HCT116 (cell line): ENCODE measurements around the gene TMEM175. TPM values are rescaled to one million over a fixed set of nuclear protein-coding genes. Genes with fewer than 3 reads are reported as not detected.

Experiments
- ATAC-seq: fragments of 200-7000 bp; cut with Tn5 transposase; 2 replicates; pipeline ENCODE4 v1.9.1; 2020; ENCODE audit warnings: mild to moderate bottlenecking, moderate library complexity
- BruUV-seq: library from RNA; stranded (reverse); fragments of 400-500 nt; replicated peaks from 2 replicates; lab custom pipeline; 2021; lab: Mats Ljungman, UMichigan
- CTCF ChIA-PET: fragments of 300-600 bp; sonication (Branson Sonifier 250); formaldehyde crosslinking; loops from one replicate; lab custom pipeline; 2021; ENCODE audit warnings: antibody characterized with exemption; lab: Charles Lee
- POLR2A ChIA-PET: fragments of 300-600, 350-600 bp; sonication (Branson Sonifier 250); formaldehyde crosslinking; loops from one replicate; lab custom pipeline; 2021; ENCODE audit warnings: antibody characterized with exemption; lab: Charles Lee
- RAD21 ChIA-PET, 2 experiments: fragments of 300-600 bp; sonication (Branson Sonifier 250); formaldehyde crosslinking; loops; one replicate each; lab custom pipeline; 2023; ENCODE audit warnings: low total read pairs in 2 of 2; ENCODE audit not compliant: uncharacterized antibody in 2 of 2, unreplicated experiment in 2 of 2, low non-redundant PET in 1 of 2; lab: Charles Lee
- DNase-seq: peaks from one replicate; pipeline ENCODE4 v3.0.0-alpha.2; 2010; ENCODE audit warnings: low read depth, low spot score
- H2AFZ ChIP-seq: fragments of 200-600 bp; shearing (Covaris generic), sonication (generic); 2 replicates; pipeline ENCODE4 v1.6.1; 2017; ENCODE audit warnings: low read depth, mixed run types, mixed read lengths, antibody characterized with exemption, low read length; ENCODE audit not compliant: poor library complexity, severe bottlenecking
- H3K27ac ChIP-seq: 2 replicates; pipeline ENCODE4 v1.5.1; 2012; ENCODE audit warnings: low read depth, low read length
- H3K27me3 ChIP-seq: fragments of 200-600 bp; sonication (generic); 2 replicates; pipeline ENCODE4 v1.6.1; 2016; ENCODE audit warnings: mixed run types, low read length, mixed read lengths; ENCODE audit not compliant: insufficient read depth
- H3K36me3 ChIP-seq, 2 experiments: fragments of 200-500 bp in 1 of 2; fragments of 200-600 bp in 1 of 2; sonication (Bioruptor generic) in 1 of 2; sonication (generic) in 1 of 2; 2 replicates each; pipeline versions ENCODE4 v1.5.1 to v1.6.1; 2014 to 2016; ENCODE audit warnings: low read length in 2 of 2, inconsistent platforms in 1 of 2, mixed read lengths in 1 of 2, mixed run types in 1 of 2; ENCODE audit not compliant: insufficient read depth in 2 of 2, control insufficient read depth in 1 of 2
- H3K4me1 ChIP-seq, 2 experiments: fragments of 200-600 bp in 1 of 2; sonication (generic) in 1 of 2; 2 replicates each; pipeline versions ENCODE4 v1.5.1 to v1.6.1; 2012 to 2017; ENCODE audit warnings: low read length in 2 of 2, inconsistent platforms in 1 of 2, mild to moderate bottlenecking in 1 of 2, mixed read lengths in 1 of 2, mixed run types in 1 of 2, moderate library complexity in 1 of 2; ENCODE audit not compliant: insufficient read depth in 2 of 2, control insufficient read depth in 1 of 2
- H3K4me2 ChIP-seq: fragments of 200-600 bp; sonication (generic); 2 replicates; pipeline ENCODE4 v1.6.1; 2017; ENCODE audit warnings: mixed run types, low read length, mixed read lengths
- H3K4me3 ChIP-seq, 2 experiments: fragments of 200-600 bp in 1 of 2; sonication (generic) in 1 of 2; replicated peaks in 1 of 2; 2 replicates each; pipeline ENCODE4 v1.5.1; 2011 to 2016; ENCODE audit warnings: low read length in 2 of 2, control low read depth in 1 of 2, low read depth in 1 of 2, mild to moderate bottlenecking in 1 of 2, mixed read lengths in 1 of 2, mixed run types in 1 of 2
- H3K79me2 ChIP-seq: fragments of 200-600 bp; sonication (generic); 2 replicates; pipeline ENCODE4 v1.6.1; 2017; ENCODE audit warnings: mild to moderate bottlenecking, mixed run types, low read length, moderate library complexity, mixed read lengths; ENCODE audit not compliant: insufficient read depth
- H3K9ac ChIP-seq: fragments of 200-600 bp; sonication (generic); 2 replicates; pipeline ENCODE4 v1.6.1; 2016; ENCODE audit warnings: low read length, mixed read lengths
- H3K9me2 ChIP-seq: fragments of 200-600 bp; sonication (generic), shearing (Covaris generic); 2 replicates; pipeline ENCODE4 v1.6.1; 2017; ENCODE audit warnings: mixed run types, mild to moderate bottlenecking, moderate library complexity; ENCODE audit not compliant: insufficient read depth
- H3K9me3 ChIP-seq, 2 experiments: fragments of 200-500 bp in 1 of 2; fragments of 200-600 bp in 1 of 2; sonication (Bioruptor generic) in 1 of 2; sonication (generic) in 1 of 2; 2 replicates each; pipeline ENCODE4 v1.6.1; 2014 to 2017; ENCODE audit warnings: low read length in 2 of 2, mixed read lengths in 2 of 2, inconsistent platforms in 1 of 2, low read depth in 1 of 2, mild to moderate bottlenecking in 1 of 2, mixed run types in 1 of 2, moderate library complexity in 1 of 2; ENCODE audit not compliant: control insufficient read depth in 1 of 2, insufficient read depth in 1 of 2
- H4K20me1 ChIP-seq: fragments of 200-600 bp; sonication (generic), shearing (Covaris generic); 2 replicates; pipeline ENCODE4 v1.6.1; 2017; ENCODE audit warnings: mixed run types, mild to moderate bottlenecking, moderate library complexity; ENCODE audit not compliant: insufficient read depth
- CBX3 ChIP-seq: IDR thresholded peaks from 2 replicates; pipeline ENCODE4 v1.6.1; 2012; ENCODE audit warnings: low read depth
- EGR1 ChIP-seq: IDR thresholded peaks from 2 replicates; pipeline ENCODE4 v1.6.1; 2012; ENCODE audit warnings: low read depth
- ELF1 ChIP-seq: IDR thresholded peaks from 2 replicates; pipeline ENCODE4 v1.6.1; 2012; ENCODE audit warnings: low read depth, borderline replicate concordance
- EZH2 ChIP-seq: fragments of 200-600 bp; sonication (generic); IDR thresholded peaks from 2 replicates; pipeline ENCODE4 v1.6.1; 2017; ENCODE audit warnings: antibody characterized with exemption, mixed run types
- FOSL1 ChIP-seq: IDR thresholded peaks from 2 replicates; pipeline ENCODE4 v1.6.1; 2012; ENCODE audit warnings: low read depth
- JUND ChIP-seq: IDR thresholded peaks from 2 replicates; pipeline ENCODE4 v1.6.1; 2012
- POLR2A ChIP-seq: IDR thresholded peaks from 2 replicates; pipeline ENCODE4 v1.7.0; 2011; ENCODE audit warnings: borderline replicate concordance; ENCODE audit not compliant: insufficient read depth, insufficient read length; ENCODE audit errors: extremely low read depth
- POLR2AphosphoS5 ChIP-seq: IDR thresholded peaks from 2 replicates; pipeline ENCODE4 v1.6.1; 2011; ENCODE audit warnings: mild to moderate bottlenecking, low read depth, low read length, moderate library complexity
- RAD21 ChIP-seq: IDR thresholded peaks from 2 replicates; pipeline ENCODE4 v1.6.1; 2012; ENCODE audit warnings: low read depth, mild to moderate bottlenecking
- SIN3A ChIP-seq: IDR thresholded peaks from 2 replicates; pipeline ENCODE4 v1.6.1; 2012; ENCODE audit warnings: low read depth
- SP1 ChIP-seq: IDR thresholded peaks from 2 replicates; pipeline ENCODE4 v1.6.1; 2012; ENCODE audit warnings: low read depth
- TCF7L2 ChIP-seq: IDR thresholded peaks from 2 replicates; pipeline ENCODE4 v1.7.0; 2011; ENCODE audit warnings: borderline replicate concordance, inconsistent platforms; ENCODE audit not compliant: insufficient read depth, insufficient read length; ENCODE audit errors: extremely low read depth
- YY1 ChIP-seq: IDR thresholded peaks from 2 replicates; pipeline ENCODE4 v1.6.1; 2011; ENCODE audit warnings: low read length, low read depth, moderate library complexity, mild to moderate bottlenecking; ENCODE audit not compliant: insufficient replicate concordance; ENCODE audit errors: extremely low read depth
- ZFX ChIP-seq: fragments of 450-650 bp; IDR thresholded peaks from 2 replicates; pipeline ENCODE4 v1.6.1; 2017
- intact Hi-C: fragments of 100-400 bp; cut with micrococcal nuclease; formaldehyde crosslinking; loops from 2 replicates; pipeline ENCODE4 v1.10.0; 2022
- total RNA-seq: library from RNA; stranded (reverse); gene quantifications from one replicate; pipeline ENCODE4 v1.2.1, GENCODE V29; 2021; ENCODE audit not compliant: unreplicated experiment
- TF ChIP-seq, protein P1 (sequence below): IDR thresholded peaks from 2 replicates; pipeline ENCODE4 v1.6.1; 2012
- TF ChIP-seq, protein P2 (sequence below), 3 experiments: fragments of 200-600 bp in 1 of 3; sonication (generic) in 1 of 3; IDR thresholded peaks in 2 of 3; conservative IDR thresholded peaks in 1 of 3; 2 replicates each; pipeline ENCODE4 v1.5.1; 2012 to 2017; ENCODE audit warnings: low read depth in 2 of 3, low read length in 2 of 3, antibody characterized with exemption in 1 of 3, borderline replicate concordance in 1 of 3, control low read depth in 1 of 3, mild to moderate bottlenecking in 1 of 3, mixed read lengths in 1 of 3, mixed run types in 1 of 3, moderate library complexity in 1 of 3; ENCODE audit not compliant: insufficient read depth in 1 of 3
- TF ChIP-seq, protein P3 (sequence below): IDR thresholded peaks from 2 replicates; pipeline ENCODE4 v1.6.1; 2012; ENCODE audit warnings: low read depth

The TMEM175 gene
- total RNA-seq, 1 experiment from 2014 or later: 17.5 TPM

DNA sequence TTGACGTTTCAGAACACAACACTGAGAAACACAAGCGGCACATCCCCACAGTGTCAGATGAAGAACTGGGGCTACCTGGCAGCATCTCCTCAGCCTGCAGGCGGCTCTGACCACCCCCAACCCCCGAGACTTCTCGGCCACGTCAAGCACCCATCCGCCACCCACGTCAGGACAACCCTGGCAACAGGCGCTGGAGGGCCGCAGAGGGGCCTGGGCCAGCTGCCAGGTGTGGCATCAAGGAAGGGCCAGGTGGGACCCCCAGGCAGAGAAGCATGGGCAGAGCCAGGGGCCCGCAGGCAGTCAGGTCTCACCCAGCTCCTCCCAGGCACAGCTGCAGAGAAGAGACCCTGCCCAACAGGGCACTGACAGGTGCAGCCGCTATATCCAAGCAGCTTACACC is 22.4 kb upstream of the TMEM175 start:
- Histone ChIP-seq H3K4me3 (no peak overlapping the region), H3K79me2 (peaks cover 53% of the 10 kb centered on the region), H2AFZ (no peak overlapping the region), H3K9ac (no peak overlapping the region), H3K4me2 (no peak overlapping the region)
- BruUV-seq: no TSS peak
- TF ChIP-seq POLR2A (no peak), CBX3 (no peak), JUND (no peak), SP1 (no peak), TCF7L2 (no peak), POLR2AphosphoS5 (no peak), FOSL1 (no peak), SIN3A (no peak), EGR1 (no peak), ZFX (no peak), EZH2 (no peak), RAD21 (no peak), ELF1 (no peak), YY1 (no peak)
- TF ChIP-seq, protein P1, sequence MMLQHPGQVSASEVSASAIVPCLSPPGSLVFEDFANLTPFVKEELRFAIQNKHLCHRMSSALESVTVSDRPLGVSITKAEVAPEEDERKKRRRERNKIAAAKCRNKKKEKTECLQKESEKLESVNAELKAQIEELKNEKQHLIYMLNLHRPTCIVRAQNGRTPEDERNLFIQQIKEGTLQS: no peak
- TF ChIP-seq, protein P2, sequence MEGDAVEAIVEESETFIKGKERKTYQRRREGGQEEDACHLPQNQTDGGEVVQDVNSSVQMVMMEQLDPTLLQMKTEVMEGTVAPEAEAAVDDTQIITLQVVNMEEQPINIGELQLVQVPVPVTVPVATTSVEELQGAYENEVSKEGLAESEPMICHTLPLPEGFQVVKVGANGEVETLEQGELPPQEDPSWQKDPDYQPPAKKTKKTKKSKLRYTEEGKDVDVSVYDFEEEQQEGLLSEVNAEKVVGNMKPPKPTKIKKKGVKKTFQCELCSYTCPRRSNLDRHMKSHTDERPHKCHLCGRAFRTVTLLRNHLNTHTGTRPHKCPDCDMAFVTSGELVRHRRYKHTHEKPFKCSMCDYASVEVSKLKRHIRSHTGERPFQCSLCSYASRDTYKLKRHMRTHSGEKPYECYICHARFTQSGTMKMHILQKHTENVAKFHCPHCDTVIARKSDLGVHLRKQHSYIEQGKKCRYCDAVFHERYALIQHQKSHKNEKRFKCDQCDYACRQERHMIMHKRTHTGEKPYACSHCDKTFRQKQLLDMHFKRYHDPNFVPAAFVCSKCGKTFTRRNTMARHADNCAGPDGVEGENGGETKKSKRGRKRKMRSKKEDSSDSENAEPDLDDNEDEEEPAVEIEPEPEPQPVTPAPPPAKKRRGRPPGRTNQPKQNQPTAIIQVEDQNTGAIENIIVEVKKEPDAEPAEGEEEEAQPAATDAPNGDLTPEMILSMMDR (IDR thresholded peaks at IDR 0.05 in 2 of 3, conservative IDR thresholded peaks at IDR 0.05 in 1 of 3; ENCODE audit: borderline replicate concordance in 1 of 3, insufficient read depth in 1 of 3, low read depth in 2 of 3, low read length in 2 of 3): no peak
- TF ChIP-seq, protein P3, sequence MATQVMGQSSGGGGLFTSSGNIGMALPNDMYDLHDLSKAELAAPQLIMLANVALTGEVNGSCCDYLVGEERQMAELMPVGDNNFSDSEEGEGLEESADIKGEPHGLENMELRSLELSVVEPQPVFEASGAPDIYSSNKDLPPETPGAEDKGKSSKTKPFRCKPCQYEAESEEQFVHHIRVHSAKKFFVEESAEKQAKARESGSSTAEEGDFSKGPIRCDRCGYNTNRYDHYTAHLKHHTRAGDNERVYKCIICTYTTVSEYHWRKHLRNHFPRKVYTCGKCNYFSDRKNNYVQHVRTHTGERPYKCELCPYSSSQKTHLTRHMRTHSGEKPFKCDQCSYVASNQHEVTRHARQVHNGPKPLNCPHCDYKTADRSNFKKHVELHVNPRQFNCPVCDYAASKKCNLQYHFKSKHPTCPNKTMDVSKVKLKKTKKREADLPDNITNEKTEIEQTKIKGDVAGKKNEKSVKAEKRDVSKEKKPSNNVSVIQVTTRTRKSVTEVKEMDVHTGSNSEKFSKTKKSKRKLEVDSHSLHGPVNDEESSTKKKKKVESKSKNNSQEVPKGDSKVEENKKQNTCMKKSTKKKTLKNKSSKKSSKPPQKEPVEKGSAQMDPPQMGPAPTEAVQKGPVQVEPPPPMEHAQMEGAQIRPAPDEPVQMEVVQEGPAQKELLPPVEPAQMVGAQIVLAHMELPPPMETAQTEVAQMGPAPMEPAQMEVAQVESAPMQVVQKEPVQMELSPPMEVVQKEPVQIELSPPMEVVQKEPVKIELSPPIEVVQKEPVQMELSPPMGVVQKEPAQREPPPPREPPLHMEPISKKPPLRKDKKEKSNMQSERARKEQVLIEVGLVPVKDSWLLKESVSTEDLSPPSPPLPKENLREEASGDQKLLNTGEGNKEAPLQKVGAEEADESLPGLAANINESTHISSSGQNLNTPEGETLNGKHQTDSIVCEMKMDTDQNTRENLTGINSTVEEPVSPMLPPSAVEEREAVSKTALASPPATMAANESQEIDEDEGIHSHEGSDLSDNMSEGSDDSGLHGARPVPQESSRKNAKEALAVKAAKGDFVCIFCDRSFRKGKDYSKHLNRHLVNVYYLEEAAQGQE: no peak
- TF ChIP-seq, all 23 proteins: peak for 0
- Histone ChIP-seq H3K27ac (no peak overlapping the region), H4K20me1 (no peaks in the 10 kb centered on the region), H3K4me1 (no peaks in the 10 kb centered on the region), H3K9me3 (peaks cover 0 to 4% of the 10 kb centered on the region in 2 experiments; a peak in 1 of 4 replicates), H3K36me3 (peaks cover 0 to 8% of the 10 kb centered on the region in 2 experiments; a peak in 3 of 4 replicates), H3K27me3 (no peaks in the 10 kb centered on the region), H3K9me2 (no peaks in the 10 kb centered on the region)
- ChIA-PET RAD21 (no interaction called here), POLR2A (no interaction called here), CTCF (no interaction called here)
- intact Hi-C loops: loop anchor here (10.0 kb wide), 1 partner anchor 65 kb away; no protein-coding TSS in a partner anchor
- ATAC-seq (no peak), DNase-seq (no peak)
